Body of pancreas (tissue), 4 donors: ENCODE data around the gene SLC26A5.

Experiments
- POLR2A ChIP-seq, 3 donors: fragments of 450-650 bp; IDR thresholded peaks; one replicate each; pipeline ENCODE4 v1.6.1; 2016; ENCODE audit warnings: antibody characterized with exemption in 3 of 3, mild to moderate bottlenecking in 2 of 3
- TF ChIP-seq, protein P1 (sequence below), 7 experiments: fragments of 450-650 bp in 4 of 7; fragments of 200-600 bp in 3 of 7; sonication (generic) in 3 of 7; IDR thresholded peaks; one replicate each; pipeline ENCODE4 v1.5.1; 2016 to 2019; ENCODE audit warnings: antibody characterized with exemption in 7 of 7

GRCh38 chr7:103432712-103433111 is 13.3 kb downstream of the SLC26A5 start:
- TF ChIP-seq, protein P1, sequence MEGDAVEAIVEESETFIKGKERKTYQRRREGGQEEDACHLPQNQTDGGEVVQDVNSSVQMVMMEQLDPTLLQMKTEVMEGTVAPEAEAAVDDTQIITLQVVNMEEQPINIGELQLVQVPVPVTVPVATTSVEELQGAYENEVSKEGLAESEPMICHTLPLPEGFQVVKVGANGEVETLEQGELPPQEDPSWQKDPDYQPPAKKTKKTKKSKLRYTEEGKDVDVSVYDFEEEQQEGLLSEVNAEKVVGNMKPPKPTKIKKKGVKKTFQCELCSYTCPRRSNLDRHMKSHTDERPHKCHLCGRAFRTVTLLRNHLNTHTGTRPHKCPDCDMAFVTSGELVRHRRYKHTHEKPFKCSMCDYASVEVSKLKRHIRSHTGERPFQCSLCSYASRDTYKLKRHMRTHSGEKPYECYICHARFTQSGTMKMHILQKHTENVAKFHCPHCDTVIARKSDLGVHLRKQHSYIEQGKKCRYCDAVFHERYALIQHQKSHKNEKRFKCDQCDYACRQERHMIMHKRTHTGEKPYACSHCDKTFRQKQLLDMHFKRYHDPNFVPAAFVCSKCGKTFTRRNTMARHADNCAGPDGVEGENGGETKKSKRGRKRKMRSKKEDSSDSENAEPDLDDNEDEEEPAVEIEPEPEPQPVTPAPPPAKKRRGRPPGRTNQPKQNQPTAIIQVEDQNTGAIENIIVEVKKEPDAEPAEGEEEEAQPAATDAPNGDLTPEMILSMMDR (IDR thresholded peaks at IDR 0.05): no peak
- TF ChIP-seq POLR2A (IDR thresholded peaks at IDR 0.05): no peak
